Type B pancreatic cell (in vitro differentiated cells): ENCODE data around the gene ACTA2. TPM values are rescaled to one million over a fixed set of nuclear protein-coding genes. Genes with fewer than 3 reads are reported as not detected.

Experiments
- DNase-seq: peaks from one replicate; pipeline ENCODE4 v3.0.0; 2021; ENCODE audit warnings: mixed read lengths; ENCODE audit not compliant: unreplicated experiment; ENCODE audit errors: extremely low spot score
- H3K27ac Mint-ChIP-seq: 2 replicates; pipeline ENCODE4 v1.8.0; 2021; ENCODE audit warnings: mild to moderate bottlenecking, mixed read lengths
- H3K27me3 Mint-ChIP-seq: 2 replicates; pipeline ENCODE4 v1.8.0; 2021; ENCODE audit warnings: mixed read lengths
- H3K36me3 Mint-ChIP-seq: 2 replicates; pipeline ENCODE4 v1.8.0; 2021; ENCODE audit warnings: mixed read lengths
- H3K4me1 Mint-ChIP-seq: one replicate; pipeline ENCODE4 v1.8.0; 2021; ENCODE audit warnings: mixed read lengths; ENCODE audit not compliant: unreplicated experiment
- H3K4me3 Mint-ChIP-seq: 2 replicates; pipeline ENCODE4 v1.8.0; 2021; ENCODE audit warnings: mild to moderate bottlenecking, mixed read lengths
- H3K9me3 Mint-ChIP-seq: 2 replicates; pipeline ENCODE4 v1.8.0; 2021; ENCODE audit warnings: mixed read lengths
- CTCF ChIP-seq: fragments of 200-600 bp; sonication (generic); conservative IDR thresholded peaks from 2 replicates; pipeline ENCODE4 v1.5.0; 2021; ENCODE audit warnings: antibody characterized with exemption, mild to moderate bottlenecking
- long read RNA-seq: library from polyadenylated mRNA; unstranded; transcript quantifications from one replicate; pipeline ENCODE4 v2.0.0, GENCODE V29; 2020
- total RNA-seq: library from RNA; stranded (reverse); gene quantifications from 2 replicates; pipeline ENCODE4 v1.2.1, GENCODE V29; 2021; ENCODE audit warnings: low replicate concordance

Gene ACTA2
- 38.1 and 76.5 TPM in 2 replicates for total RNA-seq
- long read RNA-seq, transcript ACTA2-201 (9 exons, 1,349 nt) = major isoform, 25 of 82 reads
- long read RNA-seq, partial matches to known transcripts = 0 of 82 reads
- long read RNA-seq, other reads (novel, unspliced or antisense) = 57 of 82 reads

GRCh38 chr10:88952647-88953111, at the start of gene ACTA2:
Gene ACTA2 (minus strand): TSS chr10:88952773. CDS start chr10:88948930, 3,843 bp downstream.
- Mint-ChIP-seq H3K9me3 (no peaks in the 10 kb centered on the region), H3K36me3 (no peaks in the 10 kb centered on the region), H3K27ac (peak within 1 kb of the TSS; percentile 70), H3K4me3 (peak within 1 kb of the TSS; percentile 63), H3K4me1 (peaks cover 37% of the 10 kb centered on the region), H3K27me3 (no peaks in the 10 kb centered on the region)
- DNase-seq = no peak
- no peak for TF ChIP-seq CTCF

DNA sequence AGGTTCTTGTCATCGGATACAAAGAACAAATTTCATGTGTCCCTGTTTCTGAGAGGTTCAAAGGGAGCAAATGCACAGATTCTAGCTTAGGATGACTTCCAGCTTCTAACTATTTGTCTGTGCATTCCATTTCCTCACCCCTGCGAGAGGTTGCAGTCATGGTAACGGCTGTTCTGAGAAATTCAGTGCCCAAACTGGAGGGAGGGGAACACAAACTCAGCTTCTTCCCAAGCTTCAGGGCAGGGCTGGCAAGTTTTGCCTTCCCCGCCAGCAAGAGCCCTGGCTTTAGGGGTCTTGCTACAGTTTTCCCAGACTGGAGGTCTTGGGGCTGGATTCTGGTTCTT, 49.1 kb upstream of the ACTA2 start:
- Mint-ChIP-seq H3K27ac (no peak overlapping the region), H3K4me3 (no peak overlapping the region), H3K27me3 (peaks cover 3% of the 10 kb centered on the region), H3K9me3 (no peaks in the 10 kb centered on the region), H3K36me3 (no peaks in the 10 kb centered on the region), H3K4me1 (peaks cover 9% of the 10 kb centered on the region)
- DNase-seq = no peak
- TF ChIP-seq CTCF = no peak

- H3K27ac Mint-ChIP-seq = peak overlapping the region; percentile 12
- no peak for TF ChIP-seq CTCF
- H3K27me3 Mint-ChIP-seq = peaks cover 3% of the 10 kb centered on the region
- no peaks in the 10 kb centered on the region for H3K36me3 Mint-ChIP-seq
- DNase-seq = no peak
- H3K4me3 Mint-ChIP-seq = no peak overlapping the region
- H3K9me3 Mint-ChIP-seq = no peaks in the 10 kb centered on the region
- peaks cover 9% of the 10 kb centered on the region for H3K4me1 Mint-ChIP-seq
Observed at GRCh38 chr10:89001024-89001728, 48.6 kb upstream of the ACTA2 start.

- Mint-ChIP-seq H3K4me3 (no peak overlapping the region), H3K9me3 (no peaks in the 10 kb centered on the region), H3K36me3 (no peaks in the 10 kb centered on the region), H3K4me1 (peaks cover 9% of the 10 kb centered on the region), H3K27me3 (peaks cover 3% of the 10 kb centered on the region), H3K27ac (peak overlapping the region; percentile 34)
- TF ChIP-seq CTCF = no peak
- no peak for DNase-seq
Observed at GRCh38 chr10:88999625-89000024, 47.1 kb upstream of the ACTA2 start.

- Mint-ChIP-seq H3K36me3 (no peaks in the 10 kb centered on the region), H3K4me3 (no peak overlapping the region), H3K4me1 (peaks cover 18% of the 10 kb centered on the region), H3K27ac (no peak overlapping the region), H3K27me3 (peaks cover 5% of the 10 kb centered on the region), H3K9me3 (no peaks in the 10 kb centered on the region)
- DNase-seq = no peak
- no peak for TF ChIP-seq CTCF
Observed at GRCh38 chr10:88996927-88997326, 44.4 kb upstream of the ACTA2 start.
